HG03025 (cell line): Measurements from ENCODE around the gene ADGRB2.

Source experiments
- ATAC-seq: cut with Tn5 transposase; IDR thresholded peaks from one replicate; pipeline ENCODE4 v1.9.1; 2021; ENCODE audit warnings: mild to moderate bottlenecking, moderate library complexity; ENCODE audit not compliant: unreplicated experiment, low FRiP score

ADGRB2 gene

GRCh38 chr1:31688233-31688918, 75.8 kb downstream of the ADGRB2 start:
- ATAC-seq = no peak

DNA sequence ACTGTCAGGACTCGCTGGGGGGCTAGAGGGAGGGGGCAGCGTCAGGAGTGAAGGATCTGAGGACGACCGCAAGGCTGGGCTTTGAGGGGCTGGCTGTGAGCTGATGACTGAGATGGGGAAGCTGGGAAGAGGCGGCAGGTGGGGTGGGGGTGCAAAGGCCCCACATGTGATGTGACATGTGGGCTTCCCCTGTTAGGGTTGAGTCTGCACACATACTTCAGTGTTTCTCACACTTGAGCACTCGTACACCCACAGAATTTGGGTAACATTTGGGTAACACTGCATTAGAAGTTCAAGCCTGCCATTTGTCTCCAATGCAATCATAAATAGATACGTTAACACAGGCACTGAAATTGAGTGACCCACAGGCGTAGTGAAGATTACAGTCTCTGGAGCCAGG, 76.5 kb downstream of the ADGRB2 start:
- ATAC-seq = no peak

DNA sequence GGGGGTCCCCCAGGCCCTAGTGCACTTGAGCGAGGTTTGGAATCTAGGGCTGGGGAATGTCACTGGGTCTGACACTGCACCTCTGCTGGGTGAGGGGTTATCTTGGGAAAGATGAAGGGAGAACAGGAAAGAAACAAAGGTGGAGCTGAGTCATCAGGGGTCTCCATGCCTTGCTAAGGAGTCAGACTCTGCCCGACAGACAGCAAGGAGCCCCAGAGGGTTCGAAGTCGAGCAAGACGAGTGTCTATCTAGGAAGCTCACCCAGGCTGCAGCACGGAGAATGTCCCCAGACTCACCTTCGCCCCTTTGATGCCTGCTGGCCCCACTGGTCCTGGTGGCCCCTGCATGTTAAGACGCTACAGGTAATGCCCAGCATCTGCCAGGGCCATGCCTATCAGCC, 78.3 kb downstream of the ADGRB2 start:
- ATAC-seq = no peak

- ATAC-seq = no peak
Measured at GRCh38 chr1:31683997-31684396, 80.1 kb downstream of the ADGRB2 start.

DNA sequence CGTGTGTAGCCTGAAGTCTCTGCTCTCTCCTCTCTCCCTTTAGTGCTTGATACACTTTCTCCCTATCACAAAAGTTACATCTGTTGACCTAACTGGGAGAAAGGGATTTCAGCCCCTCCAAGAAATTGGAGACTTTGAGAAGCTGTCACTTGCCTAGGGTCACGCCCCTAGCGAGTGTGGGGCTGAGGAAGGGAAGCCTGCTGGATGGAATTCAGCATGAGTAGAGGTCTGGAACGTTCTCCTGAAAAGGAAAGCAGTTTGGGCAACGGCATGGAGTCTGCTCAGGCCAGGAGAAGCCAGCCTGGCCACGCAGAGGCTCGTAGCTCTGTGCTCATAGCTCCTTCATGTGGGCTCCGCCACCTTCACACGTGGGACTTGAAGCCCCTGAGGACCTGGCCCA, 82.7 kb downstream of the ADGRB2 start:
- no peak for ATAC-seq

DNA sequence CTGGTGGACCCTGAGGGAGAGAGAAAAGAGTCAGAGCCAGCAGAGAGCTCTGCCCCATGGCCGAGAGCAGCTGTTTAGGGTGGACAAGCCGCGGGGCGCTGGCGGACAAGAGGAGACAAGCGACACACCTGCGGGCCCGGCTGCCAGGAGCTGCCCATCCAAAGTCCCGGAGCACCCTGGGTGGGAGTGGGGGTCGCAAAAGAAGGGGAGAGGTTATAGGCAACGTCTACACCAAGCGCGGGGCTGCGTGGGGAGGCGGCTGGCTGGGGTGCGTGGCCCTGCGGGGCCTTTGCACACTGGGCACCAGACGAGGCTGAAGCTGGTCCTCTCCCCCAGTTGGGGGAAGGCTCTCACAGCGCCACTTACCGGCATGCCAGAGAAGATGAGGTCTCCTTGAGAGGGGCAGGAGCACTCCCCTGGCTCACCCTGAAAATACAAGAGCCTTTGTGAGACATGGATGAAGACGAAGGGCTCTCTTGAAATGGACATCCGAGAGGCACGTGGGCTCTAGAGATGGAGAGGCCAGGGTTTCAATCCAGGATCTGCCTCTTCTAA, 84.4 kb downstream of the ADGRB2 start:
- ATAC-seq = no peak

GRCh38 chr1:31679091-31679490, 85.0 kb downstream of the ADGRB2 start:
- ATAC-seq = no peak

DNA sequence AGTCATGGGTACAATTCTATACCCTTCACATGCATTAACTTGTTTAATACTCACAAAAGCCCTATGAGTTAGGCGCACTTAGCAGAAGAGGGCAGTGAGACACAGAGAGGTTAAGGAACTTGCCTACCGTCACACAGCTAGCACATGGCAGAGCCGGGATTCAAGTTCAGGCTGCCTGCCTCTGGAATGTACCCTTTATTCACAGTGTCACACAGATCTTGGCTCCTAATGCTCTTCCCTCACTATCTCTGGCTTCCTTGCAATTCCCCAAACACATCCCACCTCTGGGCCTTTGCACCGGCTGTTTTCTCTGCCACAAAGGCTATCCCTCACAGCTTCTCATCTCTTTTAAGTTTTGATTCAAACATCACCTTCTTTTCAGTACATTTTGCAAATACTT, 85.5 kb downstream of the ADGRB2 start:
- no peak for ATAC-seq

DNA sequence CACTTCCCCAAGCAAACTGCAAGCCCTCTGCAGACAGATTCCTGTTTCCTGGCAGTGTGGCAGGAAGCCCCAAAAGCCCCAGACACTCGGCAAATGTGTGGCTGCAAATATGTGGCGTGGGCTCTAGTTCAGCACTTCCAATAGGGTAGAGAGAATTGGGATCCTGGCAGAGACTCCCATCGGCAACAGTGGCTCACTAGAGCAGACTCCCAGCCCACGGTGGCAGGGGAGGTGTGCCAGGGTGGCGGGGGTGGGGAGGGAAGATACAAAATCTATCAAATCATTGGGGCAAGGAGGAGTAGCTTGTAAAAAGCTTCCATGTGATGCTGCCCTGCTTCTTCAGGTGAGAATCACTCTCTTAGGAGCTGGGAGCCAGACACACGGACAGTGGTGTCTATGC, 86.2 kb downstream of the ADGRB2 start:
- ATAC-seq = no peak

DNA sequence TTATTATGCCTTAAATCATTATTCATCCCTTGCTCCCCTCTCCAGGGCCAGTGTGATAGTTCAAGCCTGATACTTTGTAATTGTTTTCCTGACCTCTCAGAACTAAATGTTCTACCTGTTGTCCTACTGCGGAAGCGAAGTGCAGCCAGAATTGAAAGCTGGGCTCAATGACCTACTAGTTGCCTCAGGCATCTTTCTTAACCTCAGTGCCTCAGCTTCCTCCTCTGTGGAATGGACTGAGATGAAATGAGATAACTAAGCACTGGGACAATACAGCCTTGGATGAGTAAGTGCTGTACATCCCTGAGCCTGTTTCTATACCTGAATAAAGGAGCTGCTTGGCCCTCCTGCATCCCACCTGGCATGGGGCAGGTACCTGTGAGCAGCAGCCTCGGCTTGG, 86.7 kb downstream of the ADGRB2 start:
- no peak for ATAC-seq
